Natural killer cell (primary cell): ENCODE results near the gene GALNT11. TPM values are rescaled to one million over a fixed set of nuclear protein-coding genes. Genes with fewer than 3 reads are reported as not detected.

ENCODE experiments used
- ATAC-seq, 3 donors: fragments of 150-1000 bp in 2 of 3; fragments of 200-7000 bp in 1 of 3; cut with Tn5 transposase; 1 replicate in 1 of 3; 2 replicates in 2 of 3; pipeline ENCODE4 v1.10.0; 2021; ENCODE audit warnings: mild to moderate bottlenecking in 2 of 3, moderate library complexity in 2 of 3
- DNase-seq, 2 donors: peaks; one replicate each; pipeline versions ENCODE4 v3.0.0 to v3.0.0-alpha.2; 2013 to 2021; ENCODE audit warnings: mixed read lengths in 1 of 2
- H3K27ac ChIP-seq: one replicate; pipeline ENCODE4 v1.5.1; 2013; ENCODE audit warnings: mild to moderate bottlenecking, low read length
- H3K27me3 ChIP-seq: one replicate; pipeline ENCODE4 v1.6.1; 2013; ENCODE audit warnings: low read length; ENCODE audit not compliant: control insufficient read depth, insufficient read depth
- H3K36me3 ChIP-seq: one replicate; pipeline ENCODE4 v1.6.1; 2013; ENCODE audit warnings: low read length; ENCODE audit not compliant: control insufficient read depth, insufficient read depth
- H3K4me1 ChIP-seq: one replicate; pipeline ENCODE4 v1.6.1; 2013; ENCODE audit warnings: low read length; ENCODE audit not compliant: control insufficient read depth, insufficient read depth
- H3K4me3 ChIP-seq: one replicate; pipeline ENCODE4 v1.5.1; 2013; ENCODE audit warnings: low read length
- H3K9me3 ChIP-seq: one replicate; pipeline ENCODE4 v1.6.1; 2013; ENCODE audit warnings: low read length; ENCODE audit not compliant: control insufficient read depth, insufficient read depth
- H3K27ac Mint-ChIP-seq, 2 donors: one replicate each; pipeline ENCODE4 v1.8.0; 2022; ENCODE audit warnings: mild to moderate bottlenecking in 2 of 2, mixed read lengths in 2 of 2, moderate library complexity in 1 of 2
- H3K27me3 Mint-ChIP-seq, 2 donors: one replicate each; pipeline ENCODE4 v1.8.0; 2022; ENCODE audit warnings: low read depth in 2 of 2, mixed read lengths in 2 of 2
- H3K36me3 Mint-ChIP-seq: one replicate; pipeline ENCODE4 v1.8.0; 2022; ENCODE audit warnings: mixed read lengths
- H3K4me1 Mint-ChIP-seq, 2 donors: one replicate each; pipeline ENCODE4 v1.8.0; 2022; ENCODE audit warnings: mixed read lengths in 2 of 2
- H3K4me3 Mint-ChIP-seq: one replicate; pipeline ENCODE4 v1.8.0; 2022; ENCODE audit warnings: mild to moderate bottlenecking, moderate library complexity, mixed read lengths
- H3K9me3 Mint-ChIP-seq, 2 donors: one replicate each; pipeline ENCODE4 v1.8.0; 2022; ENCODE audit warnings: mixed read lengths in 2 of 2
- CTCF ChIP-seq: fragments of 200-600 bp; IDR thresholded peaks from one replicate; pipeline ENCODE4 v1.8.0; 2022; ENCODE audit warnings: antibody characterized with exemption
- WGBS: methylation state at CpG from one replicate; pipeline ENCODE4 v1.1.7; 2013; ENCODE audit warnings: missing lambda C conversion rate; ENCODE audit not compliant: insufficient coverage; 5-methylcytosine and 5-hydroxymethylcytosine counted together
- intact Hi-C: fragments of 100-400 bp; cut with micrococcal nuclease; formaldehyde crosslinking; loops from one replicate; pipeline ENCODE4 v1.14.2; 2022
- total RNA-seq, 4 donors: library from RNA; stranded (reverse); fragments of 120-200 nt in 1 of 4; gene quantifications; one replicate each; pipeline versions ENCODE4 v1.2.3 to v1.2.4, GENCODE V29; 2013 to 2022

Gene GALNT11
- total RNA-seq, 3 donors from 2014 or later (not counting 1 experiment from before 2014, with no cell fraction given), result 31.7 to 50.2 (median 44.0) TPM

GRCh38 chr7:151982806-151983205 is 42.7 kb upstream of the GALNT11 start:
- Histone ChIP-seq H3K36me3 (no peaks in the 10 kb centered on the region), H3K27ac (no peak overlapping the region), H3K4me1 (no peaks in the 10 kb centered on the region), H3K27me3 (no peaks in the 10 kb centered on the region), H3K4me3 (no peak overlapping the region), H3K9me3 (no peaks in the 10 kb centered on the region)
- intact Hi-C loops, result no loop called here
- Mint-ChIP-seq H3K9me3 (no peaks in the 10 kb centered on the region), H3K27me3 (peaks cover 0 to 11% of the 10 kb centered on the region in 2 donors), H3K27ac (no peak overlapping the region), H3K4me3 (no peak overlapping the region), H3K4me1 (no peaks in the 10 kb centered on the region), H3K36me3 (no peaks in the 10 kb centered on the region)
- 91% methylated on average over 5 of the region's 5 CpGs for WGBS
- TF ChIP-seq CTCF, result no peak
- no peak for DNase-seq
- no peak for ATAC-seq

GRCh38 chr7:151984612-151985011 is 40.9 kb upstream of the GALNT11 start:
- no peak for DNase-seq
- Histone ChIP-seq H3K36me3 (no peaks in the 10 kb centered on the region), H3K27me3 (no peaks in the 10 kb centered on the region), H3K9me3 (no peaks in the 10 kb centered on the region), H3K4me3 (no peak overlapping the region), H3K4me1 (no peaks in the 10 kb centered on the region), H3K27ac (no peak overlapping the region)
- ATAC-seq, result no peak
- H3K4me1 Mint-ChIP-seq, result no peaks in the 10 kb centered on the region
- H3K36me3 Mint-ChIP-seq, result no peaks in the 10 kb centered on the region
- no peaks in the 10 kb centered on the region for H3K9me3 Mint-ChIP-seq
- no peak for TF ChIP-seq CTCF
- no peak overlapping the region for H3K4me3 Mint-ChIP-seq
- peaks cover 0 to 6% of the 10 kb centered on the region in 2 donors for H3K27me3 Mint-ChIP-seq
- intact Hi-C loops, result no loop called here
- H3K27ac Mint-ChIP-seq, result no peak overlapping the region
- 94% methylated on average over 3 of the region's 3 CpGs for WGBS

GRCh38 chr7:151987748-151988529 is 37.5 kb upstream of the GALNT11 start:
- H3K36me3 ChIP-seq, result no peaks in the 10 kb centered on the region
- no peaks in the 10 kb centered on the region for H3K36me3 Mint-ChIP-seq
- no peaks in the 10 kb centered on the region for H3K4me1 ChIP-seq
- H3K27ac Mint-ChIP-seq, result no peak overlapping the region
- H3K27ac ChIP-seq, result no peak overlapping the region
- H3K27me3 ChIP-seq, result peaks cover 2% of the 10 kb centered on the region
- no peak overlapping the region for H3K4me3 Mint-ChIP-seq
- DNase-seq (no peak), ATAC-seq (no peak)
- WGBS, result 81% methylated on average over 18 of the region's 18 CpGs
- peaks cover 0 to 17% of the 10 kb centered on the region in 2 donors for H3K27me3 Mint-ChIP-seq
- TF ChIP-seq CTCF, result no peak
- H3K9me3 Mint-ChIP-seq, result no peaks in the 10 kb centered on the region
- H3K4me1 Mint-ChIP-seq, result no peaks in the 10 kb centered on the region
- no peaks in the 10 kb centered on the region for H3K9me3 ChIP-seq
- intact Hi-C loops, result no loop called here
- H3K4me3 ChIP-seq, result no peak overlapping the region
